Caco-2 (cell line): Measurements from ENCODE around the gene AKT2. TPM values are rescaled to one million over a fixed set of nuclear protein-coding genes. Genes with fewer than 3 reads are reported as not detected.
A peak's percentile ranks its signal among the peaks of the same experiment; 100 is the strongest.

Experiments used
- BruUV-seq: library from RNA; stranded (reverse); fragments of 400-500 nt; replicated peaks from 2 replicates; lab custom pipeline; 2021; lab: Mats Ljungman, UMichigan
- CTCF ChIA-PET: fragments of 300-600 bp; sonication (Branson Sonifier 250); formaldehyde crosslinking; loops from one replicate; lab custom pipeline; 2022; ENCODE audit warnings: antibody characterized with exemption; lab: Charles Lee
- POLR2A ChIA-PET: fragments of 300-600 bp; sonication (Branson Sonifier 250); formaldehyde crosslinking; loops from one replicate; lab custom pipeline; 2022; ENCODE audit warnings: antibody characterized with exemption; lab: Charles Lee
- DNase-seq, 2 experiments: peaks; one replicate each; pipeline versions ENCODE4 v3.0.0 to v3.0.0-alpha.2; 2020 to 2022
- H3K27me3 ChIP-seq: replicated peaks from 2 replicates; pipeline ENCODE4 v1.6.0; 2011; ENCODE audit warnings: low read length; ENCODE audit not compliant: control insufficient read depth, insufficient read depth
- H3K36me3 ChIP-seq: 2 replicates; pipeline ENCODE4 v1.5.1; 2011; ENCODE audit warnings: low read length; ENCODE audit not compliant: control insufficient read depth, insufficient read depth
- H3K4me1 ChIP-seq: fragments of 250-450 bp; sonication (Bioruptor Pico); 2 replicates; pipeline ENCODE4 v1.5.1; 2020; ENCODE audit warnings: mild to moderate bottlenecking
- H3K4me3 ChIP-seq: 2 replicates; pipeline ENCODE4 v1.5.1; 2011; ENCODE audit warnings: low read depth, mild to moderate bottlenecking, control low read depth, low read length
- H3K9me3 ChIP-seq: fragments of 250-450 bp; sonication (Bioruptor Pico); 2 replicates; pipeline ENCODE4 v1.5.1; 2020; ENCODE audit warnings: mild to moderate bottlenecking, moderate library complexity
- H3K27ac Mint-ChIP-seq: one replicate; pipeline ENCODE4 v1.8.0; 2022; ENCODE audit warnings: mixed read lengths; ENCODE audit not compliant: unreplicated experiment
- H3K27me3 Mint-ChIP-seq: one replicate; pipeline ENCODE4 v1.8.0; 2022; ENCODE audit warnings: mixed read lengths; ENCODE audit not compliant: insufficient read depth, unreplicated experiment
- H3K36me3 Mint-ChIP-seq: one replicate; pipeline ENCODE4 v1.8.0; 2022; ENCODE audit warnings: mild to moderate bottlenecking, mixed read lengths; ENCODE audit not compliant: insufficient read depth, unreplicated experiment
- H3K4me1 Mint-ChIP-seq: one replicate; pipeline ENCODE4 v1.8.0; 2022; ENCODE audit warnings: low read depth, mixed read lengths; ENCODE audit not compliant: unreplicated experiment
- H3K4me3 Mint-ChIP-seq: one replicate; pipeline ENCODE4 v1.8.0; 2022; ENCODE audit warnings: mild to moderate bottlenecking, moderate library complexity, mixed read lengths; ENCODE audit not compliant: unreplicated experiment
- H3K9me3 Mint-ChIP-seq: one replicate; pipeline ENCODE4 v1.8.0; 2022; ENCODE audit warnings: mixed read lengths; ENCODE audit not compliant: unreplicated experiment
- intact Hi-C: fragments of 100-400 bp; cut with micrococcal nuclease; formaldehyde crosslinking; loops from one replicate; pipeline ENCODE4 v1.10.0; 2022; ENCODE audit not compliant: unreplicated experiment
- total RNA-seq: library from RNA; stranded (reverse); gene quantifications from 2 replicates; pipeline ENCODE4 v1.2.3, GENCODE V29; 2022
- TF ChIP-seq, protein P1 (sequence below), 2 experiments: fragments of 200-600 bp in 1 of 2; IDR thresholded peaks; 1 replicate in 1 of 2; 2 replicates in 1 of 2; pipeline versions ENCODE4 v1.5.1 to v1.8.0; 2011 to 2022; ENCODE audit warnings: antibody characterized with exemption in 1 of 2, control low read depth in 1 of 2, inconsistent platforms in 1 of 2, low read depth in 1 of 2, low read length in 1 of 2, mild to moderate bottlenecking in 1 of 2, moderate library complexity in 1 of 2; ENCODE audit not compliant: insufficient read depth in 1 of 2, severe bottlenecking in 1 of 2, unreplicated experiment in 1 of 2

The AKT2 gene
- total RNA-seq, 1 experiment from 2014 or later: 169 TPM

DNA sequence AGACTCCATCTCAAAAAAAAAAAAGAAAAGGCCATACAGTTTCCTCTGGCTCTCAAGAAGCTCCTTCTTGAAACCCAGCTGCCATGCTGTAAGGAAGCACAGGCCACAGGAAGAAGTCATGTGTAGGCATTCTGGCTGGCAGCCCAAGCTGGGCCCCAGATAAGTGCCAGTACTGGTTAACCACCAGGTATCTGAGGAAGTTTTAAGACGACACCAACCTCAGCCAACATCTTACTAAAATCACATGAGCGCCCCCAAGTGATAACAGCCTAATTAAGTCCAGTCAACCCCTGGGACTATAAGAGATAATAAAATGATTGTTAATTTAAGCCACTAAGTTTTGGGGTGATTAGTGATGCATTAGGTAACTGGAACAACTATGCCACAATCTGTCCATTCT, 27.4 kb upstream of the AKT2 start:
- peaks cover 7% of the 10 kb centered on the region for H3K4me1 Mint-ChIP-seq
- H3K9me3 Mint-ChIP-seq: no peaks in the 10 kb centered on the region
- no peaks in the 10 kb centered on the region for H3K36me3 ChIP-seq
- ChIA-PET CTCF (no interaction called here), POLR2A (no interaction called here)
- no peaks in the 10 kb centered on the region for H3K9me3 ChIP-seq
- TF ChIP-seq, protein P1, sequence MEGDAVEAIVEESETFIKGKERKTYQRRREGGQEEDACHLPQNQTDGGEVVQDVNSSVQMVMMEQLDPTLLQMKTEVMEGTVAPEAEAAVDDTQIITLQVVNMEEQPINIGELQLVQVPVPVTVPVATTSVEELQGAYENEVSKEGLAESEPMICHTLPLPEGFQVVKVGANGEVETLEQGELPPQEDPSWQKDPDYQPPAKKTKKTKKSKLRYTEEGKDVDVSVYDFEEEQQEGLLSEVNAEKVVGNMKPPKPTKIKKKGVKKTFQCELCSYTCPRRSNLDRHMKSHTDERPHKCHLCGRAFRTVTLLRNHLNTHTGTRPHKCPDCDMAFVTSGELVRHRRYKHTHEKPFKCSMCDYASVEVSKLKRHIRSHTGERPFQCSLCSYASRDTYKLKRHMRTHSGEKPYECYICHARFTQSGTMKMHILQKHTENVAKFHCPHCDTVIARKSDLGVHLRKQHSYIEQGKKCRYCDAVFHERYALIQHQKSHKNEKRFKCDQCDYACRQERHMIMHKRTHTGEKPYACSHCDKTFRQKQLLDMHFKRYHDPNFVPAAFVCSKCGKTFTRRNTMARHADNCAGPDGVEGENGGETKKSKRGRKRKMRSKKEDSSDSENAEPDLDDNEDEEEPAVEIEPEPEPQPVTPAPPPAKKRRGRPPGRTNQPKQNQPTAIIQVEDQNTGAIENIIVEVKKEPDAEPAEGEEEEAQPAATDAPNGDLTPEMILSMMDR (IDR thresholded peaks at IDR 0.05; ENCODE audit: insufficient read depth in 1 of 2, low read depth in 1 of 2, low read length in 1 of 2, severe bottlenecking in 1 of 2, unreplicated experiment in 1 of 2): no peak
- no peaks in the 10 kb centered on the region for H3K4me1 ChIP-seq
- H3K27me3 ChIP-seq: no peaks in the 10 kb centered on the region
- intact Hi-C loops: no loop called here
- DNase-seq: no peak
- H3K27me3 Mint-ChIP-seq: no peaks in the 10 kb centered on the region
- no peak overlapping the region for H3K27ac Mint-ChIP-seq
- no peak overlapping the region for H3K4me3 ChIP-seq
- no peak overlapping the region for H3K4me3 Mint-ChIP-seq
- no TSS peak for BruUV-seq
- H3K36me3 Mint-ChIP-seq: peaks cover under 1% of the 10 kb centered on the region

DNA sequence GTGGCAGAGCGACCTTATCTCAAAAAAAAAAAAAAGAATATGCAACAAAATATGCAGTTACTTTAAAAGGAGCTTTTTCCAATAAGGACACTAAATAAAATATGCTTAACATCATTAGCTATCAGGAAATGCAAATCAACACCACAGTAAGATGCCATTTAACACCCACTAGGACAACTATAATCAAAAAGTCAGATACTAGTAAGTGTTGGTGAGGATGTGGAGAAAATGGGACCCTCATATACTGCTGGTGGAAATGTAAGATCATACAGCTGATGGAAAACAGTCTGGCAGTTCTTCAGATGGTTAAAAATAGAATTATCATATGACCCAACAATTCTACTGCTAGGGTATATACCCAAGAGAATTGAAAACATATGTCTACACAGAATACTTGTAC, 24.5 kb upstream of the AKT2 start:
- no peak for DNase-seq
- no peaks in the 10 kb centered on the region for H3K4me1 ChIP-seq
- ChIA-PET CTCF (no interaction called here), POLR2A (no interaction called here)
- Mint-ChIP-seq H3K36me3 (no peaks in the 10 kb centered on the region), H3K27me3 (no peaks in the 10 kb centered on the region), H3K27ac (no peak overlapping the region), H3K4me3 (no peak overlapping the region), H3K9me3 (no peaks in the 10 kb centered on the region), H3K4me1 (peaks cover 2% of the 10 kb centered on the region)
- no peak overlapping the region for H3K4me3 ChIP-seq
- intact Hi-C loops: loop anchor here (5.0 to 10.0 kb wide), 2 partner anchors 225 to 293 kb away; partner anchors contain the start of gene LTBP4
- no peaks in the 10 kb centered on the region for H3K27me3 ChIP-seq
- no peaks in the 10 kb centered on the region for H3K36me3 ChIP-seq
- no peaks in the 10 kb centered on the region for H3K9me3 ChIP-seq
- TF ChIP-seq, protein P1 (IDR thresholded peaks at IDR 0.05; ENCODE audit: insufficient read depth in 1 of 2, low read depth in 1 of 2, low read length in 1 of 2, severe bottlenecking in 1 of 2, unreplicated experiment in 1 of 2): no peak
- no TSS peak for BruUV-seq

DNA sequence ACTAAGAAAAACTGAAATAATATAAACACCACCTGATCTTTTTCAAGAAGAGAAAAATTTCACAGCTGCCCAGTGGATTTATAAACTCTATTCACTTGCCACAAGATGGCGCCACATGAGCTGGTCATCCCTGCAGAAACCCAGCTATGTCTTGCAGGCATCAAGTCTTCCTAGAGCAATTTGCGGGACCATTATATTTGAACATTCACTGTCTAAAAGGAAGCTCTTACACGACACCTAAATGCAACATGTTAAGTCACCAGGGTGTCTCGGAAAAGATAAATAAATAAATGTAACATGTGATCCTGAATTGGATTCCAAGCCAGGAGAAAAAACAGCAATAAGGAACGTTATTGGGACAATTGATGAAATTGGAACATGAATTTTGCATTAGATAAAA, 20.3 kb upstream of the AKT2 start:
- TF ChIP-seq, protein P1 (IDR thresholded peaks at IDR 0.05; ENCODE audit: insufficient read depth in 1 of 2, low read depth in 1 of 2, low read length in 1 of 2, severe bottlenecking in 1 of 2, unreplicated experiment in 1 of 2): peak; percentile 79 to 81
- Mint-ChIP-seq H3K4me1 (no peaks in the 10 kb centered on the region), H3K4me3 (no peak overlapping the region), H3K9me3 (no peaks in the 10 kb centered on the region), H3K27ac (no peak overlapping the region), H3K36me3 (no peaks in the 10 kb centered on the region), H3K27me3 (no peaks in the 10 kb centered on the region)
- no peaks in the 10 kb centered on the region for H3K9me3 ChIP-seq
- intact Hi-C loops: loop anchor here (1.0 to 10.0 kb wide), 3 partner anchors 139 to 297 kb away; partner anchors contain the start of genes LTBP4 and SERTAD3
- CTCF ChIA-PET: interaction anchor here (0.5 to 1.5 kb wide), 31 partner anchors 9 to 1799 kb away, joined by 3 to 14 read pairs (median 5); partner anchors contain the start of genes BLVRB, C19orf47 and PLD3
- no peaks in the 10 kb centered on the region for H3K27me3 ChIP-seq
- POLR2A ChIA-PET: interaction anchor here (0.6 to 1.3 kb wide), 4 partner anchors 116 to 159 kb away, joined by 3 to 11 read pairs (median 3); partner anchors contain the start of gene SERTAD1
- no peaks in the 10 kb centered on the region for H3K36me3 ChIP-seq
- no TSS peak for BruUV-seq
- no peaks in the 10 kb centered on the region for H3K4me1 ChIP-seq
- no peak overlapping the region for H3K4me3 ChIP-seq
- peak; percentile 81 to 83 for DNase-seq
